NCI-H82 (cell line): ENCODE measurements around the gene LHFPL3.

Source experiments
- DNase-seq: peaks from one replicate; lab custom pipeline; 2025; lab: John Stamatoyannopoulos, UW

LHFPL3 gene

DNA sequence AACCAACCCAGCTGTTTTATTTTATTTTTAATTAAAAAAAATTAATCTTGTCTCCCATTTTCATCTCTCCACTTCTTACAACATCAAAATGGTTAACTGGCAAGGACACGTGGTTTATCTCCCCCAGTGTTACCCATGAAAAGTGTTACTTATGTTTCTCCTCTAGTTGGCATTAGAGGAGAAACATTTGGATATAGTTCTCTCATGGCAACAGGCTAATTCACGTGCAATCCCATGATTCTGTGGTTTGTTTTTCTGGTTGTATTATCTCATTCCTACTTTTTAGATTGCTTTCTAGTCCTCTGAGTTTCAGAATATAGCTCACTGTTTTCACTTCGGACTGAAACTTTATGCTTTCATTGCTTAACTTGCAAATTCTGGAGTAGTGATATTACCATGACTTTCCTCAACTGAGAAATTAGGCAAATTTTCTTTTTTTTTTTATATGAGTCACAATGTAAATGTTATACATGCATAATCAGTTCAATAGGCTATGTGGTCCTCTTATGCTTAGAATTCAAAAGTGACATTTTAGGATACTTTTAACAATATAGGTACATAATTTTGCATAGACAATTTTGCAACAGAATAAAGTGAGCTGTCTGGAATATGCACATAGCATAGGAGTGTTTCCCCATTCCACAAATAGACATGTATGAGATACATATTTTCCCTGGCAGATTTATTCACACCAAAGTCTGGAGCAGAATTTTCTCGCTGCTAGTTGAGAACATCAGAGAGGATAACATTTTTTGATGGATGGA is 43.0 kb downstream of the LHFPL3 start:
- no peak for DNase-seq

DNA sequence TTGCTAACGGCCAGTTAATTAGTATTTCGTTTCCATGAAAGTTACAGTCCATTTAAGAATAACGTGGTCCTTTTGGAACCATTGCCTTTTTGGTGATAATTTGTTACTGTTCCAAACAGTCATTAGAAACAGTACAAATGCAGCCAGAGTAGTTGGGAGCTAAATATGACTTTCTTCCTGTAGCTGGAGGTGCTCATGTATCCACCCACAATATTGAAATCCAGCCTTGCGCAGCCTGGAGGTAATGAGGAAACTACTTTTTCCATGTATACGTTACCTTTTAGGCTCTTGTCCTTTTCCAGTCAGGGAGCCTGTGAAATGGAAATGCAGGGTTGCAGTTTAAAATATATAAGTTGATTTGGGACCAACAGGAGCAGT is 43.6 kb downstream of the LHFPL3 start:
- no peak for DNase-seq

DNA sequence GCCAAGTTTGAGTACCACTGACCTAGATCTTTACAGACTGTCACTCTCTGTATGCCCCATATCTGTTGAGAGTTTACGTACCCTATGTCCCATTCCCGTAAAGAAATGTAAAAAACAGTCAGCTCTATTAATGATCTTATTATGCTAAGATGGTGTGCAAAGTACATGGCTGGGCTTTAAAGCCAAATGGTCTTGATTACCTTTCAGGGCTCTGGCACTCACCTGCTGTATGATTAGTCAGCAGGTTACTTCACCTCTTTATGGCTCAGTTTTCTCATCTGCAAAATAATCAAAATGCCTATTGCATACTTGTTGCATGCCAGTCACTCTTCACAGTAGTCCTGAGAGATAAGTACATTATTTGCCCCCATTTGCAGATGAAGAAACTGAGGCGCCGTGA is 54.2 kb downstream of the LHFPL3 start:
- DNase-seq = no peak

DNA sequence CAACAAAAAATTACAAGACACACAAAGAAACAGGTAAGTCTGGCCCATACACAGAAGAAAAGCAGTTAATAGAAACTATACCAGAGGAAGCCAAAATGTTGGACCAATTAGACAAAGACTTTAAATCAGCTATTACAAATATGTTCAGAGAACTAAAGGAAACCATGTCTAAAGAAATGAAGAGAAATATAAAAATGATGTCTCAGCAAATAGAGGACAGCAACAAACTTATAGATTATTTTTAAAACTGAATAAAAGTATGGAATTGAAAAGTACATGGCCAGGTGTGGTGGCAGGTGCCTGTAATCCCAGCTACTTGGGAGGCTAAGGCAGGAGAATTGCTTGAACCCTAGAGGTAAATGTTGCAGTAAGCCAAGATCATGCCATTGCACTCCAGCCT is 58.5 kb downstream of the LHFPL3 start:
- DNase-seq = no peak

DNA sequence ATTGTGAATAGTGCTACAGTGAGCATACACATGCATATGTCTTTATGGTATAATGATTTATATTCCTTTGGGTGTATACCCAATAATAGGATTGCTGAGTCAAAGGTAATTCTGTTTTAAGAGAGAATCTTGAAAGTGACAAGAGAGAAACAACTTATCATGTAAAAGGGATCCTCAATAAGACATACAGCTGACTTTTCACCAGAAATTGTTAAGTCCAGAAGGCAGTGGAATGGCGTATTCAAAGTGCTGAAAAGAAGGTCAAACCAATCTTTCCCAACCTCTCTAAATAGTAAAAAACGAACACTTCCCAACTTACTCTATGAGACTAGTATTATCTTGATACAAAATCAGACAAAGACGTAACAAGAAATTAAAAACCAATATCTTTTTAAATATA is 59.8 kb downstream of the LHFPL3 start:
- DNase-seq = no peak

DNA sequence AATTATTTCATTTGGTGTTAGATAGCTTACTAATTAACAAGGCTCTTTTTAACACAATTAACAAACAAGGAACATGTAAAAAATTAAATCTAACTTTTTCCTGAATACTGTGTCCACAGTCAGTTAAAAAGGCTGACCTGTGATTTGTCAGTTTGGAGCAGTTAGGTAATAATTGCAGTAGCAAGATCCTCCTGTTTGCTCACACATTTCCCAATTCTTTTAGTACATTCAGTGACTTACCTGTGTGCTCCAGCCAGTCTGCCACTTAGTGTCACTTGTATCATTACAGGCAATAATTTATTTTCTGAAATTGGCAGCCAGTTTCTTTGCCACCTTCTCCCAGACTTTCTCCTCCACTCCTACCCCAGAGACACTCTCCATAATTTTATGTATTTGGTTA is 66.8 kb downstream of the LHFPL3 start:
- DNase-seq = no peak

DNA sequence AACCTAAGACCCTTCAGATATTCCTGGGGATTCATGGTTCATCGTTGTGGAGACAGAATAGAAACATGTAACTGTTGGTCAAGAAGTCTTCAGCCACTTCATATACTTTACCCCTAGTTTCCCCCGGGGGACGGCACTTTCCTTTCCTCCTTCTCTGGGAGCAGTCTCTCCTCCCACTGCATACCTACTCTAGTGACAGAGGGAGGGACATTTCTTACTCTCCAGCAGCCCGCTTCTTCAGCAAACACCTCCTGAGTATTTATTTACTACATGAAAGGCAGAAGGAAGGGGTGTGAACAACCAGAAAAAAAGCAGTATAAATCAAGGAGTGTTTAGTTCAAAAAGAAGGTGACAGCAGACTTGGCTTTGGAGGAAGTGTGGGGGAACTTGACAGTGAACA is 69.0 kb downstream of the LHFPL3 start:
- no peak for DNase-seq

DNA sequence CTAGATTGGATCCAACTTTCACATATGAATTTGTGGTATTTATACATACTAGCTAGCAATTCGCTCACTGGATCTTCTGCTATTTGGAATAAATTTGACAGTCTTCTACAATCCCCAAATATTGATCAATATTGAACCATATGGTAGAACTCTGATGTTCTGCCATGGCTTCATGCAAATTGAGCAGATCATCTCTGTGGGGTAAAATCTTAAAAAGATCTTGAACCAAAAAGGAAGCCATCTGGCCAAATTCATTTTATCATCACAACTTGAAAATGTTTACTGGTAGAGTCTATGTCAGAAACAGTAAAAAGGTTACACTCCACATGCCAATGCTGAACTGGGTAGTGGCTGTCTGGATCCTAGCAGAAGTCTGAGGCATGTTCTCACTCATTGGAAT is 80.0 kb downstream of the LHFPL3 start:
- no peak for DNase-seq

DNA sequence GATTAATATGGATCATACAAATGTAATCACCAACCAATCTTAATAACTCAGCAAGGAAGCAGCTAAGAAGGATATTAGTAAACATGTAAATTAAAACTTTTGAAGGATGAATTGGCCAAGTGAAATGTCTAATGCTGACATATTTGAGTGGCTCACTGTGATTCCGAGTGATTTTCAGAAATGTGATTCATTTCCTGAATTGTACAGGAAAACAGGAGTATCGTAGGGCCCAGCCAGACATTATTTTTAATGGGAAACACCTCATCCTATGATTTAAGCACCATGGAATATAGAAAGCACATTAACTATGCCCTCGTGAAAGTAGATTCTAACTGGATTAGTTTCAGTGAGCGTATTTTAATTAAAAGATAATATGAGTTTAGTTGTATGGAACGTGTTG is 82.3 kb downstream of the LHFPL3 start:
- peak; percentile 54 for DNase-seq

DNA sequence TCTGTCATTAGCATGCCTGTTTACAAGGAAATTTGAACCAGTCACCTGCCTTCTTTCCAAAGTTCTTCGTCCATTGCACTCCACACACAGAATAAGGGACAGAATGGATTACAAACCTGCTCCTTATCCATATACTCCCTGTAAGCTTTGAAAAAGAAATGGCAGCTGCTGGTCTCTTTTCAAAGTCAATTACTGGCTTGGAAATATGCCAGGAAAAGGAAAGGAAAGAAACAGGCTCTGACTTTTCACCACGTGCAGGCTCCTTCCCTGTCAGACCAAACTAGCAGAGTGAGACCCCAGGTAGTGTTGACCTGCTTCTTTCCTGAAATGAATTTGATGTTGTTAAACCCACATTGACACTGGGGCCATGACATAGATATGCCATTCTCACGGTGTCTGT is 84.5 kb downstream of the LHFPL3 start:
- peak; percentile 96 for DNase-seq

DNA sequence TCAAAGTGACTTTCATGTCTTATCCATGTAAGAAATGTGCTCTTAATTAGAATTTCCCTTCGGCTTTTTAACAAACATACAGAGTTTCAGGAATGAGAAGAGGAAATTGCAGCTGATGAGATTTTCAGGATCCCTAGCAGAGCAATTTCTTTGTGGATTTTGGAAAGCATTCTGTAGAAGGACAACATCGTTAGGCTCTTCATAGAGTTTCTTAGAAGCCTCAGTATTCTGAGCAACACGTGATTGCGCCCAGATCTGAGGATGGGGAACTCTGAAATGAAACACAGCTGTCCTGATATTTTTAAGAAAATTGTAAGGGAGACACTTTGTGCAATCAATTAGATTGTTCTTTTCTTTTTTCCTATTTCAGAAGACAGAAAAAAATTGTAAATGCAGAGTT is 85.8 kb downstream of the LHFPL3 start:
- DNase-seq = no peak

DNA sequence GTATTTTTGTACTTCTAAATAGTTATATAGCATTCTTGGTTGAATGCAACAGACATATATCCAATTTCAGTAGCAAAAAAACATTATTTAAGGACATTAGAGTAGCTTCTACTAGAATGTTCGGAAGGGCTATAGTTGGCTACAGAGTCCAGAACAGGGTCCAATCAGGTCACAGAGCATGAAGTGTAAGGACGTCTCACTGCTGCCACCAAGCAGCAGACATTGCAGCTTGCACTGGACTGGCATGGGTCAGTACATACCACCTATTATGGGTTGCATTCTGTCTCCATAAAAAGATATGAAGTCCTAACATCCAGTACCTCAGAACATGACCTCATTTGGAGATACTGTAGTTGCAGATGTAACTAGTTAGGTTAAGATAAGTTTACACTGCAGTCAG is 87.3 kb downstream of the LHFPL3 start:
- peak; percentile 13 for DNase-seq

DNA sequence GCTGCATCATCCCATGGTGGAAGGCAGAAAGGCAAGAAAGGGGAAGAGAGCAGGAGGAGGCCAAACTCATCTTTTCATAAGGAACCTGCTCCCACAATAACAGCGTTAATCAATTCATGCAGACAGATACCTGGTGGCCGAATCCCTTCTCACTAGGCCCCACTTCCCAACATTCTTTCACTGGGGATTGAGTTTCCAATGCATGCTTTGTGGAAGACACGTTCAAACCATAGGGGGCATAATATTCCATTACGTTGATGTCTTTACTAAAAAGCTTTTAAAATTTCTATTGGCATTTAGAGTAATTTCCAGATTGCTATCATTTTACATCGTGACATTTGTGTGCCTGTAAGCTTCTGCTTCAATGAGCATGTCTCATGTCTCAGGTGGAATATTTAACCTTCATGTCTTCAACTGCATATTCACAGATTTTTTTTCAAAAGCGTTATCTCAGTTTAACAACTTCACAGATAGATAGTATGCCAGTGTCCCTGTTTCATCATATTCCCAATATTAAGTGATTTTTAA is 88.5 kb downstream of the LHFPL3 start:
- DNase-seq = no peak

DNA sequence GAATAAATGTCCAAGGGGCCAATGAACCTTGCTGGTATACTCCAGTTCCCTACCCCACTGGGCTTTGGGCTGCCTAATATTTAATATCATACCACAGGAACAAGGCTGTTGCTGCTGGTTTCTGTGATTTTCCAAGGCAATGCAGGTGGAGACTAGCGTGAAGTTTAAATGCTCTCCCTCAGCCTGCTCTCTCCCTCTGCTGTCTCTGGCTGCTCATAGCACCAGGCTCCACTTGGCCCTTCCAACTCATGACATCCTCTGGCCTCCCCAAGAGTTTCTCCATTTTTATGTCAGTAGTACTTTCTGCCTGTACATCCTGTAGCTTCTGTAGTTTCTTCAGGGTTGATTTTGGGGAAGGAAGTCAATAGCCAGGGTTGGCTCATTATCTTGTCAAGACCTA is 103.5 kb downstream of the LHFPL3 start:
- DNase-seq = no peak

DNA sequence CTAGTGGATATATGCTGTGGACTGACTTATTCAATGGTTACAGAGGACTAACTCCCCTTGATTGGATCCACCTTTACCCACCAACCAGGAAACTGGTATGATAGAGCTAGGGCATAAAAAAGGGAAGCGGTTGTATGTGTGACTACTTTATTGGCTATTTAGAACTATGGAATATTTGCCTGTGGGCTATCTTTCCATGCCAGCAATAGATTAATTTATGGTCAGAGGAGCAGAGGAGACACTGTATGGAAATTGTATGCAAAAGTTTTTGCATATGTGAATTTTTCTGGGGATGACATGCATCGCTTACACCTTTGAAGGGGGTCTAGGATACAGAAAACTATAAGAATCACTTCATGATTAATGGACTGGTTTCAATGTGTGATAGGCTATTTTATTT is 105.7 kb downstream of the LHFPL3 start:
- no peak for DNase-seq

DNA sequence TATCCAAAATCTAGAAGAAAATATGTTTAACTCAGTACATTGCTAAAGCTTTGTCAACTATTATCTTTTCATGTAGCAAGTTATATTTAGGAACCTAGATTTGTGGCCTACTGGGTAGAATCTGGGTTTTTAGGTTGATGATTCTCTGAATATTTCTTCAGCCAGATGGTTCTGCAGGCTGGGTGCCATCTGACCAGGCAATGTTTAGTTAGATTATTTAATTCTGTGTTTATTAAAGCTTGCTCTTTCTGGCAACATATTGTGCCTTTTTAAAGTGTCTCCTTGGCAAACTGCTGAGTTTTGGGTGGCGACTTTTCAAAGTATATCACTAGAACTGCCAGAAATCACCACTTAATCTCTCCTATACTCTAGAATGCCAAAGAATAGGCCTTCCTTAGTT is 114.1 kb downstream of the LHFPL3 start:
- no peak for DNase-seq

DNA sequence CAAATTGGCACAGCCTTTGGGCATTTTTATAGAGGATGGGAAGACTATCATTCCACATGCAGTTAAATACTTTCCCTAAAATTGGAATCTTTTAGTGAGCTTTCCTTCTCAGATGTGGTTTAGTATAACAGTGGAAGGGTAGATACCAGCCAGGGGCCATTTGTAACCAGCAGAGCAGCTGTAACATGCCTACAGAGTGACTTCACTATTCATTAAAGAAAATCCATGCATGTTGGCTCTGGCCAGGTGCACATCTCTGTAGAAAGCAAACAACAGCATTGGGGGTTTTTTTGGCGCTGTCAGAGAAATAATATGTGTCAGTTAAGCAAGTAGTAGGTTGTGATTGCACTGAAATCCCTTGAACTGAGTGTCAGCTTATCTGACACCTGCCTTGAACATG is 115.6 kb downstream of the LHFPL3 start:
- no peak for DNase-seq

DNA sequence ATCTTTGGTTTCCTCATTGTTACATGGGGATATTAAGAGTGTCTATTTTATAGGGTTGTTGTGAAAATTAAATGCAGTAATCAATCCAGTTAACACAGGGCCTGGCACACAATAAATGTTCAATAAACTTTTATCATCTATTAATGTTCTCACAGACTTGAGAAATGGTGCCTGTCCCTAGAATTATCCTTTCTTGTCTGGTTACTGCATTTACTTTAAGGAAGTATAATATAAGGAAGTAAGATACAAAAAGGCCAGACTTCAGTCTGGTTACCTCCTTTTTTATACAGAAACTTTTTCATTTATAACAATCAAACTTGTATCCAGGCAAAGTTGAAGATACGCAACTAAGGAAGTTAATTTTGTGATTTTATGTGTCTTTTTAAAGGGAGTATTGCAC is 117.0 kb downstream of the LHFPL3 start:
- no peak for DNase-seq

DNA sequence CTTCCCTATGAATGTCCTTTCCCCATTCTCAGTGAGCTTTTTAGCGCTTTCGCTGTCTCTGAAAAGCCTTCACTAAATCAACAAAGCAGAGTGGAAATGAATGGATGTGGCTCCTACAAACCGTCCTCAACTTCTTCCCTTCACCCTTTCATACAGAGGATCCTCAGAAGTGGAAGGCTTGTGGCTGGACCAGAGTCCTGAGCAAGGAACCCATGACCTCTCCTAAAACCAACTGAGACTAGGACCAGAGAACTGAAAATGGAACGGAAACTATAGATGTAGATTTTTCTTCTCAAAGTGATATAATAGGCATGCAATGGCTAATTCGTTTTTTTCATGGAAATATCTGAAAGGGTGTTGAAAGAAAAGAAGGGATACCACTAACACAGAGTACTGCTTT is 122.5 kb downstream of the LHFPL3 start:
- DNase-seq = no peak

DNA sequence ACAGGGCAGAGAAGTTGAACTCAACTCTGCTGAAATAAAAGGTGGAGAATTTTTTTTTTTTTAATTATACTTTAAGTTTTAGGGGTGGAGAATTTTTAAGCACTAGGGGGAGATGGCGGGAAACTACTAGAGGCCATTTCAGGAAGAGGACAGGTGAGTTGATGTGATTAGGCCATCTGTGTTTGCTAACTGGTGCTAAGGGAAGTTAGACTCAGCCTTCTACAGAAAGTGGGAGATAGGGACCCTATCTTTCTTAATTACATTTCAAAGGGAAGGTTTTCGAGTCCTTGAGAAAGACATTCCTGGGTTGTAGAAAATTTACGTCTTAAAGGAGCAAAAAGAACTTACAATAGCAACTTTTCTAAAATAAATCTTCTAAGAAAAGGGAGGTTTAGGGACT is 124.8 kb downstream of the LHFPL3 start:
- DNase-seq = no peak

DNA sequence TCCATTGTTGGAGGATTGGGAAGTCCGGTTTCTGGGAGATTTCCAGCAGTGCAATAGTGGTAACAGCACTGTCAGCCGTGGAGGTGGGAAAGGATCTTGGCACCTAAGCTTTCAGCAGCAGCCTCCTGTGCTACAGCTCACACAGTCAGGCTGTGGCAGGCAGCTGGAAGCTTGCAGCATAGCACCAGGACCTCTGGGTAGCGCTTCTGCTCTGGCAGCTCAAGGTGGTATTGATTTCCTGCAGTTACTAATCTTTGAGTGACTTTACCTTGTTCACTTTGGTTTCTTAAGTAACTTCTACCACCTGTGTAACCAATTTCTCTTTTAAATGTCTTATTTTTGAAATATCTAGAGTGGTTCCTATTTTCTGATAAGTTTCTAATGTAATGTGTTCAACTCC is 130.5 kb downstream of the LHFPL3 start:
- DNase-seq = no peak

DNA sequence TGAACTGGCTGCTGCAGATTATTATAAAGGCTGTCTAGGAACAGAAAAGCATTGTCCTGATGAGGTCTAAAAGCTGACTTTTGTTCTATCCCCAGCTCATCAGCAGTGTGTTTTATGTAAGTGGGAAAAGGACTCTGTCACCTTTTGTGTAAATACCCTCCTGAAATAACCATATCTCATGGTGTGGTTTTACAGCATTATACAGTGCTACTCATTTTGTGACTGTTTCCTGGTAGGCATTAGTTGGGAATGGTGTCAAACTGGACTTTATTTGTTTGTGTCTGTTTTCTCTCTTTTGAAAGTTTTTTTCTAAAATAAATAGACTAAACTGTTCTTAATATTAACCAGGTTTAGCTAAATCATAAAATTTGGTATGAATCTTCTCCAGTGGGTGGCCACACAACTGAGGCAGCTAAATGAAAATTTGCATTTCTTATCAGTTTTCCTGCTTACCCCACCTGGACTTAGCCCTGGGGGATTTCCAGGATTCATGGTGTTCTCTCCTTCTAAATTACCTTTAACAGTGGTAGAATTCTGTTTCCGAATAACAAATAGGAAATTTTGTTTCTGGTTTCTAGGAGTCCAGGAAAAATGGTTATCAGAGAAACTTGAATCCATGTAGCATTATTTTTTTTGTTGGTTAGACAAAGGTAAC is 140.9 kb downstream of the LHFPL3 start:
- DNase-seq = no peak

DNA sequence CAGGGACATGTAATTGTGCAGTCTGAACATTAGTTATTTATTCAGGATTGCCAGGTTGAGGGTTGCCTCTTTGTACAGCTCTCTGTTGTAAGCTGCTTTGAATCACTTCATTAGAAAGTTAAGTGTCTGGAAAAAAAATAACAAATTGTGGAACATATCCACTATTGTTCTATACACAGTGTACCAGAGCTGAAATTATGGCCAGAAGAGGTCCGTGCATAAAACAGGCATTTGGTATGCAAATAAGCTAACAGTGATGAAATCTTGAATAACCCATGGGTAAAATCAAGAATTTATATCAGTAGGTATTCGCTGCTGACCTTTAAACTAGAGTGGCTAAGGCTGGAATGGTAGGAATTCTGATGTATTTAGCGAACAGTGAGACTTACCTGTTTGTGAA is 152.1 kb downstream of the LHFPL3 start:
- DNase-seq = no peak
